GM10266 (cell line): ENCODE results near the gene FNDC10.

ENCODE experiments used
- DNase-seq: peaks from one replicate; pipeline ENCODE4 v3.0.0; 2012; ENCODE audit errors: extremely low spot score
- TF ChIP-seq, protein P1 (sequence below): IDR thresholded peaks from 2 replicates; pipeline ENCODE4 v1.5.1; 2012; ENCODE audit warnings: mild to moderate bottlenecking, low read depth; ENCODE audit not compliant: control insufficient read depth, insufficient read depth; ENCODE audit errors: missing control alignments

FNDC10 gene

DNA sequence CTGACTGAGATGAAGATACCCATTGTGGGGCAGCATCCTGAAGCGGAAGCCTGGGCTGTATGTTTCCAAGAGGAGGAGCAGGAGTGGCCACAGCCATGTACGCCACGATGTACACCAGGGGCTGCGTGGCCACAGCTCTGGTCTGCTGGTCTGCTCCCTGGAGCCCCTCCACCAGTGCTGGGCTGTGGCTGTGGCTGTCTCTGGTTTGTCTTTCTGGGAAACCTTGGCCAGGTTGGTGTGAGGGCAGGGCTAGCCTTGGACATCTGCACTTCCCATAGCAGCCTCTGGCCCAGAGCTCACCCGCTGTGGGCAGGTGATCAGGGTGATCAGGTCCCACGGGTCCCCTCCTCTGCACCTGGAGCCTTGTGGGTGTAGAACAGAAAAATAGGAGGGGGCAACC lies 18.0 kb upstream of the FNDC10 start:
- DNase-seq: no peak
- TF ChIP-seq, protein P1, sequence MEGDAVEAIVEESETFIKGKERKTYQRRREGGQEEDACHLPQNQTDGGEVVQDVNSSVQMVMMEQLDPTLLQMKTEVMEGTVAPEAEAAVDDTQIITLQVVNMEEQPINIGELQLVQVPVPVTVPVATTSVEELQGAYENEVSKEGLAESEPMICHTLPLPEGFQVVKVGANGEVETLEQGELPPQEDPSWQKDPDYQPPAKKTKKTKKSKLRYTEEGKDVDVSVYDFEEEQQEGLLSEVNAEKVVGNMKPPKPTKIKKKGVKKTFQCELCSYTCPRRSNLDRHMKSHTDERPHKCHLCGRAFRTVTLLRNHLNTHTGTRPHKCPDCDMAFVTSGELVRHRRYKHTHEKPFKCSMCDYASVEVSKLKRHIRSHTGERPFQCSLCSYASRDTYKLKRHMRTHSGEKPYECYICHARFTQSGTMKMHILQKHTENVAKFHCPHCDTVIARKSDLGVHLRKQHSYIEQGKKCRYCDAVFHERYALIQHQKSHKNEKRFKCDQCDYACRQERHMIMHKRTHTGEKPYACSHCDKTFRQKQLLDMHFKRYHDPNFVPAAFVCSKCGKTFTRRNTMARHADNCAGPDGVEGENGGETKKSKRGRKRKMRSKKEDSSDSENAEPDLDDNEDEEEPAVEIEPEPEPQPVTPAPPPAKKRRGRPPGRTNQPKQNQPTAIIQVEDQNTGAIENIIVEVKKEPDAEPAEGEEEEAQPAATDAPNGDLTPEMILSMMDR: no peak

GRCh38 chr1:1617516-1617915 lies 17.6 kb upstream of the FNDC10 start:
- DNase-seq: no peak
- TF ChIP-seq, protein P1: no peak

DNA sequence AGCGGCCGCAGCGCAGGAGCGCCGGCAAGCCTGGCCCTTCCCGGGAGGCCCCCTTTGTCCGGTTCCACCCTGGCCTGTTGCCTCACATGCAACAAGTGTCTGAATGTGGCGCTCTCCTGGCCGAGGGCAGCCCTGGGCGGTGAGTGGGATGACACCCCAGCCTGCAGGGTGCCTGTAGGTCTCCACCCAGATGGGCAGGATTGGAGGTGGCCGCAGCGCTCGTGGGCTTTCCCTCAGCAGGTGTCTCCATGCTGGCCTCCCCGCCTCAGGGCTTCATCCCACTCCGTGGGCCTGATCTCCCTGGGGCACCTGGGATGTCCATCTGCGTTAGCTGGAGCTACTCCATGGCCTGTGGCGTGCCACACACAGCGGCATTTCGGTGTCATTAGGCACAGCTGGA lies 16.9 kb upstream of the FNDC10 start:
- no peak for DNase-seq
- TF ChIP-seq, protein P1: no peak

GRCh38 chr1:1616045-1616790 lies 16.3 kb upstream of the FNDC10 start:
- peak; percentile 84 for DNase-seq
- TF ChIP-seq, protein P1: no peak

- TF ChIP-seq, protein P1: no peak
- peak; percentile 100 for DNase-seq
These were observed 15.5 kb upstream of the FNDC10 start, which contains the start of gene MIB2 for GRCh38 chr1:1615256-1616044. Gene MIB2, plus strand, starts transcription at chr1:1615500. Its CDS starts 7,953 bp downstream, at chr1:1623453.

GRCh38 chr1:1614954-1615255 lies 15.0 kb upstream of the FNDC10 start:
- DNase-seq: no peak
- TF ChIP-seq, protein P1: no peak
